HepG2 (cell line): ENCODE measurements around the gene NOX3. TPM values are rescaled to one million over a fixed set of nuclear protein-coding genes. Genes with fewer than 3 reads are reported as not detected.
A peak's percentile ranks its signal among the peaks of the same experiment; 100 is the strongest.

ENCODE experiments used
- EP300 ChIP-seq, 3 experiments: sonication (generic) in 1 of 3; formaldehyde crosslinking in 1 of 3; IDR thresholded peaks; 2 replicates each; pipeline versions ENCODE4 v1.5.1 to v1.6.1; 2011 to 2020; ENCODE audit warnings: low read depth in 2 of 3, low read length in 2 of 3, borderline replicate concordance in 1 of 3, improper control_type of control experiment in 1 of 3, mild to moderate bottlenecking in 1 of 3, missing genetic modification reagents in 1 of 3, moderate library complexity in 1 of 3
- ETV5 ChIP-seq: IDR thresholded peaks from 2 replicates; pipeline ENCODE4 v1.6.1; 2018; ENCODE audit warnings: missing biosample characterization, missing genetic modification reagents, inconsistent platforms, borderline replicate concordance
- FIP1L1 ChIP-seq: fragments of 200-400 bp; formaldehyde crosslinking; IDR thresholded peaks from 2 replicates; pipeline ENCODE4 v1.6.1; 2018; ENCODE audit warnings: low read depth, mild to moderate bottlenecking, low read length, moderate library complexity, borderline replicate concordance; ENCODE audit not compliant: insufficient read depth
- GLI4 ChIP-seq: sonication (generic); formaldehyde crosslinking; IDR thresholded peaks from 2 replicates; pipeline ENCODE4 v1.5.1; 2020; ENCODE audit warnings: missing genetic modification reagents, mild to moderate bottlenecking, moderate library complexity, borderline replicate concordance
- GZF1 ChIP-seq: sonication (generic); formaldehyde crosslinking; IDR thresholded peaks from 2 replicates; pipeline ENCODE4 v1.5.1; 2020; ENCODE audit warnings: mild to moderate bottlenecking, missing genetic modification reagents
- HDAC2 ChIP-seq: sonication (generic); formaldehyde crosslinking; IDR thresholded peaks from 2 replicates; pipeline ENCODE4 v1.4.0; 2020; ENCODE audit warnings: missing genetic modification reagents
- IKZF1 ChIP-seq: fragments of 450-650 bp; IDR thresholded peaks from 2 replicates; pipeline ENCODE4 v1.7.1; 2016
- ISL2 ChIP-seq: sonication (generic); formaldehyde crosslinking; IDR thresholded peaks from 2 replicates; pipeline ENCODE4 v1.5.0; 2020; ENCODE audit warnings: missing genetic modification reagents
- JARID2 ChIP-seq: sonication (generic); formaldehyde crosslinking; IDR thresholded peaks from 2 replicates; pipeline ENCODE4 v1.8.1; 2023; ENCODE audit warnings: missing genetic modification reagents, inconsistent platforms; ENCODE audit not compliant: insufficient replicate concordance
- KDM4B ChIP-seq: sonication (generic); formaldehyde crosslinking; IDR thresholded peaks from 2 replicates; pipeline ENCODE4 v1.4.0; 2020; ENCODE audit warnings: missing genetic modification reagents
- MED8 ChIP-seq: sonication (generic); formaldehyde crosslinking; IDR thresholded peaks from 2 replicates; pipeline ENCODE4 v1.8.1; 2023; ENCODE audit warnings: mild to moderate bottlenecking, missing genetic modification reagents; ENCODE audit not compliant: insufficient replicate concordance
- MXD4 ChIP-seq: IDR thresholded peaks from 2 replicates; pipeline ENCODE4 v1.6.1; 2016; ENCODE audit warnings: mild to moderate bottlenecking, missing biosample characterization, missing genetic modification reagents
- NFE2L2 ChIP-seq: fragments of 150-350 bp; IDR thresholded peaks from 2 replicates; pipeline ENCODE4 v1.6.1; 2014; ENCODE audit warnings: low read length
- NR2C2 ChIP-seq: sonication (generic); formaldehyde crosslinking; IDR thresholded peaks from 2 replicates; pipeline ENCODE4 v1.4.0; 2020; ENCODE audit warnings: missing genetic modification reagents, mild to moderate bottlenecking, moderate library complexity, borderline replicate concordance
- PHF5A ChIP-seq: IDR thresholded peaks from one replicate; pipeline ENCODE4 v1.6.1; 2018; ENCODE audit warnings: low read depth, missing genetic modification reagents; ENCODE audit not compliant: unreplicated experiment
- U2AF1 ChIP-seq: fragments of 200-400 bp; formaldehyde crosslinking; optimal IDR thresholded peaks from 2 replicates; pipeline ENCODE3; 2017; ENCODE audit warnings: mild to moderate bottlenecking, low read depth, low read length
- ZNF274 ChIP-seq: sonication (generic); formaldehyde crosslinking; IDR thresholded peaks from 2 replicates; pipeline ENCODE4 v1.5.1; 2020; ENCODE audit warnings: mild to moderate bottlenecking, missing genetic modification reagents
- ZNF614 ChIP-seq: IDR thresholded peaks from 2 replicates; pipeline ENCODE4 v1.6.1; 2018; ENCODE audit warnings: missing biosample characterization, missing genetic modification reagents, inconsistent platforms, borderline replicate concordance
- ZNF619 ChIP-seq: sonication (generic); formaldehyde crosslinking; IDR thresholded peaks from 2 replicates; pipeline ENCODE4 v1.4.0; 2020; ENCODE audit warnings: mild to moderate bottlenecking, missing genetic modification reagents
- ZNF749 ChIP-seq: sonication (generic); formaldehyde crosslinking; IDR thresholded peaks from 2 replicates; pipeline ENCODE4 v1.8.0; 2022; ENCODE audit warnings: mild to moderate bottlenecking, missing genetic modification reagents, moderate library complexity, borderline replicate concordance
- ZZZ3 ChIP-seq: sonication (generic); formaldehyde crosslinking; IDR thresholded peaks from 2 replicates; pipeline ENCODE4 v1.4.0; 2020; ENCODE audit warnings: missing genetic modification reagents, mild to moderate bottlenecking, borderline replicate concordance
- polyA plus RNA-seq, 8 experiments: library from polyadenylated mRNA; depleted of rRNA in 3 of 8; stranded (reverse) in 7 of 8; unstranded in 1 of 8; fragments of >200 nt; fragmentation: Illumina TruSeq in 4 of 8; extraction: Trizol in 4 of 8; gene quantifications; 2 replicates each; pipeline versions ENCODE4 v1.2.1 to v1.2.3, GENCODE V29; 2011 to 2016; ENCODE audit warnings: low read depth in 4 of 8, missing spikeins in 1 of 8, mixed read lengths in 1 of 8; ENCODE audit not compliant: insufficient read depth in 1 of 8
- total RNA-seq, 5 experiments: library from RNA; depleted of rRNA; stranded (reverse); fragments of >200 nt; fragmentation: Illumina TruSeq; extraction: Trizol; gene quantifications; 2 replicates each; pipeline ENCODE4 v1.2.3, GENCODE V29; 2016; ENCODE audit warnings: low read depth in 1 of 5
- TF ChIP-seq, protein P1 (sequence below), 2 experiments: IDR thresholded peaks; 2 replicates each; pipeline ENCODE4 v1.6.1; 2011 to 2012; ENCODE audit warnings: low read length in 2 of 2, borderline replicate concordance in 1 of 2, low read depth in 1 of 2, mild to moderate bottlenecking in 1 of 2, moderate library complexity in 1 of 2
- TF ChIP-seq, protein P2 (sequence below): sonication (generic); formaldehyde crosslinking; IDR thresholded peaks from 2 replicates; pipeline ENCODE4 v1.5.1; 2020; ENCODE audit warnings: missing genetic modification reagents, mild to moderate bottlenecking, borderline replicate concordance

Gene NOX3
- total and polyA plus RNA-seq, 2 of the 13 experiments (the other 11 are each of a cell fraction or from before 2014, with no cell fraction given) = 0.09 to 0.18 TPM

DNA sequence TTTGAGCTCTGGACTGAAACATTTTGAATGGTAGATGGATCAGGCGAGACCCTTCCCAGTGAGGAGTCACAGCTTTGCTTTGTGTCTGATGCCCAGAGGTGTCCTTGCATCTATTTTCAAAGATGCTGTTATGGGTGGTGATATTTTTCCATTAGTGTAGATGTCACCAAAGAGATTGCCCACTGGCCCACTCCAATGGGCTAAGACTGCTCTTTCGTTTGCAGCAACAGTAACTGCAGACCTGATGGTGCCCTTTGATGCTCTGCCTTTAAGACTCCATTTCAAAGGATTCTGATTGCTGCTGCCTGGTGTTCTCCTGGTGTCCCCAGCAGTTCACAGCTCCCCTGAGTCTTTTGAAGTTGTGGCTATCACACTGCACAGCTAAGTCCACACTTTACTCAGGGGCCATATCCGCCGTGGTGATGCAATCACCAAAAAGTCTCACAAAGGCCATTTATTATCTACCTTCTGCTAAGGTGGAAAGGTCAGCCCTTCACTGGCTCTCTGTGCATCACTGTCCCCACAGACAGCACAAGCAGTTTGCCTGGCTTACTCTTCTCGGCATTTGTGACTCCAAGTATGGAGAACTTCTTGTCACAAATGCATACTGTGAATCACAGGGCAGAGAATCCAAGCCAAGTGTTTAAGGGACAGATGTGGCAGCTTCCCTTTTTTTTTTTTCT is 56.4 kb downstream of the NOX3 start (continued):
- TF ChIP-seq, protein P1, sequence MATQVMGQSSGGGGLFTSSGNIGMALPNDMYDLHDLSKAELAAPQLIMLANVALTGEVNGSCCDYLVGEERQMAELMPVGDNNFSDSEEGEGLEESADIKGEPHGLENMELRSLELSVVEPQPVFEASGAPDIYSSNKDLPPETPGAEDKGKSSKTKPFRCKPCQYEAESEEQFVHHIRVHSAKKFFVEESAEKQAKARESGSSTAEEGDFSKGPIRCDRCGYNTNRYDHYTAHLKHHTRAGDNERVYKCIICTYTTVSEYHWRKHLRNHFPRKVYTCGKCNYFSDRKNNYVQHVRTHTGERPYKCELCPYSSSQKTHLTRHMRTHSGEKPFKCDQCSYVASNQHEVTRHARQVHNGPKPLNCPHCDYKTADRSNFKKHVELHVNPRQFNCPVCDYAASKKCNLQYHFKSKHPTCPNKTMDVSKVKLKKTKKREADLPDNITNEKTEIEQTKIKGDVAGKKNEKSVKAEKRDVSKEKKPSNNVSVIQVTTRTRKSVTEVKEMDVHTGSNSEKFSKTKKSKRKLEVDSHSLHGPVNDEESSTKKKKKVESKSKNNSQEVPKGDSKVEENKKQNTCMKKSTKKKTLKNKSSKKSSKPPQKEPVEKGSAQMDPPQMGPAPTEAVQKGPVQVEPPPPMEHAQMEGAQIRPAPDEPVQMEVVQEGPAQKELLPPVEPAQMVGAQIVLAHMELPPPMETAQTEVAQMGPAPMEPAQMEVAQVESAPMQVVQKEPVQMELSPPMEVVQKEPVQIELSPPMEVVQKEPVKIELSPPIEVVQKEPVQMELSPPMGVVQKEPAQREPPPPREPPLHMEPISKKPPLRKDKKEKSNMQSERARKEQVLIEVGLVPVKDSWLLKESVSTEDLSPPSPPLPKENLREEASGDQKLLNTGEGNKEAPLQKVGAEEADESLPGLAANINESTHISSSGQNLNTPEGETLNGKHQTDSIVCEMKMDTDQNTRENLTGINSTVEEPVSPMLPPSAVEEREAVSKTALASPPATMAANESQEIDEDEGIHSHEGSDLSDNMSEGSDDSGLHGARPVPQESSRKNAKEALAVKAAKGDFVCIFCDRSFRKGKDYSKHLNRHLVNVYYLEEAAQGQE (IDR thresholded peaks at IDR 0.05; ENCODE audit: borderline replicate concordance in 1 of 2, low read depth in 1 of 2, low read length in 2 of 2) = peak in 1 of 2 experiments; percentile 84; a peak in 2 of 4 replicates
- TF ChIP-seq ZZZ3 (no peak), KDM4B (CRISPR knock-in tag) (peak; percentile 93), GZF1 (peak; percentile 49; the same call in 1 of the 2 replicates), PHF5A (CRISPR knock-in tag) (peak; percentile 99), FIP1L1 (no peak; the same call in none of the 2 replicates), ZNF619 (CRISPR knock-in tag) (no peak; the same call in 1 of the 2 replicates), NR2C2 (CRISPR knock-in tag) (peak; percentile 85), U2AF1 (no peak), HDAC2 (CRISPR knock-in tag) (peak; percentile 100), ETV5 (CRISPR knock-in tag) (peak; percentile 100), MXD4 (CRISPR knock-in tag) (peak; percentile 78; the same call in 1 of the 2 replicates), ZNF614 (CRISPR knock-in tag) (peak; percentile 100), ZNF274 (CRISPR knock-in tag) (peak; percentile 51; the same call in 1 of the 2 replicates), NFE2L2 (no peak), ZNF749 (CRISPR knock-in tag) (0 out of 2 replicates have a peak, but pooled peaks have one; percentile 48), IKZF1 (no peak), ISL2 (CRISPR knock-in tag) (peak; percentile 100), JARID2 (CRISPR knock-in tag) (no peak), MED8 (CRISPR knock-in tag) (peak; percentile 100), EP300 (IDR thresholded peaks at IDR 0.05; ENCODE audit: low read depth in 2 of 2, low read length in 2 of 2) (peak; percentile 100), EP300 (CRISPR knock-in tag; IDR thresholded peaks at IDR 0.05; ENCODE audit: borderline replicate concordance) (peak; percentile 100), GLI4 (CRISPR knock-in tag) (no peak)
- TF ChIP-seq, protein P2, sequence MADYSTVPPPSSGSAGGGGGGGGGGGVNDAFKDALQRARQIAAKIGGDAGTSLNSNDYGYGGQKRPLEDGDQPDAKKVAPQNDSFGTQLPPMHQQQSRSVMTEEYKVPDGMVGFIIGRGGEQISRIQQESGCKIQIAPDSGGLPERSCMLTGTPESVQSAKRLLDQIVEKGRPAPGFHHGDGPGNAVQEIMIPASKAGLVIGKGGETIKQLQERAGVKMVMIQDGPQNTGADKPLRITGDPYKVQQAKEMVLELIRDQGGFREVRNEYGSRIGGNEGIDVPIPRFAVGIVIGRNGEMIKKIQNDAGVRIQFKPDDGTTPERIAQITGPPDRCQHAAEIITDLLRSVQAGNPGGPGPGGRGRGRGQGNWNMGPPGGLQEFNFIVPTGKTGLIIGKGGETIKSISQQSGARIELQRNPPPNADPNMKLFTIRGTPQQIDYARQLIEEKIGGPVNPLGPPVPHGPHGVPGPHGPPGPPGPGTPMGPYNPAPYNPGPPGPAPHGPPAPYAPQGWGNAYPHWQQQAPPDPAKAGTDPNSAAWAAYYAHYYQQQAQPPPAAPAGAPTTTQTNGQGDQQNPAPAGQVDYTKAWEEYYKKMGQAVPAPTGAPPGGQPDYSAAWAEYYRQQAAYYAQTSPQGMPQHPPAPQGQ = no peak
